GM21619 (cell line): ENCODE data around the gene MED15.
"Not testable (repeated sequence)": the region's sequence is repeated elsewhere in the genome, so short reads cannot be mapped to it uniquely, and the experiment has no call there.

Source experiments
- ATAC-seq: cut with Tn5 transposase; IDR thresholded peaks from one replicate; pipeline ENCODE4 v1.9.1; 2021; ENCODE audit not compliant: unreplicated experiment

MED15 gene

GRCh38 chr22:20507253-20508066 is at the start of gene MED15:
Gene MED15 (plus strand): TSS chr22:20507610. CDS start chr22:20507679, 69 bp downstream.
- ATAC-seq, result peak; percentile 73

- no peak for ATAC-seq
Measured at GRCh38 chr22:20458530-20459151, 48.8 kb upstream of the MED15 start.

GRCh38 chr22:20459152-20459542 is 48.3 kb upstream of the MED15 start:
- no peak for ATAC-seq

- no peak for ATAC-seq
Measured at GRCh38 chr22:20459862-20460261, 47.5 kb upstream of the MED15 start.

GRCh38 chr22:20463324-20464095 is 43.9 kb upstream of the MED15 start:
- no peak for ATAC-seq

GRCh38 chr22:20464096-20464614 is 43.3 kb upstream of the MED15 start:
- ATAC-seq, result no peak

GRCh38 chr22:20464912-20465758 is 42.3 kb upstream of the MED15 start:
- no peak for ATAC-seq

GRCh38 chr22:20465759-20466077 is 41.7 kb upstream of the MED15 start:
- ATAC-seq, result no peak

- ATAC-seq, result no peak
Measured at GRCh38 chr22:20466659-20467379, 40.6 kb upstream of the MED15 start.

- ATAC-seq, result no peak
Measured at GRCh38 chr22:20469110-20469868, 38.1 kb upstream of the MED15 start.

- ATAC-seq, result not testable (repeated sequence)
Measured at GRCh38 chr22:20470525-20470924, 36.9 kb upstream of the MED15 start.

GRCh38 chr22:20471126-20471833 is 36.1 kb upstream of the MED15 start:
- ATAC-seq, result no peak

GRCh38 chr22:20472629-20473442 is 34.6 kb upstream of the MED15 start:
- ATAC-seq, result no peak

GRCh38 chr22:20475115-20475436 is 32.3 kb upstream of the MED15 start:
- ATAC-seq, result no peak

- not testable (repeated sequence) for ATAC-seq
Measured at GRCh38 chr22:20475569-20475968, 31.8 kb upstream of the MED15 start.

- ATAC-seq, result not testable (repeated sequence)
Measured at GRCh38 chr22:20478059-20478458, 29.4 kb upstream of the MED15 start.

GRCh38 chr22:20479612-20480196 is 27.7 kb upstream of the MED15 start:
- ATAC-seq, result no peak

- ATAC-seq, result not testable (repeated sequence)
Measured at GRCh38 chr22:20483143-20483506, 24.3 kb upstream of the MED15 start.
